GM12878 (cell line): ENCODE measurements around the gene DSC3. TPM values are rescaled to one million over a fixed set of nuclear protein-coding genes. Genes with fewer than 3 reads are reported as not detected.

Experiments used
- ATAC-seq: fragments of 200-7000 bp; cut with Tn5 transposase; 3 replicates; pipeline ENCODE4 v1.9.1; 2020; ENCODE audit warnings: mild to moderate bottlenecking, moderate library complexity
- BruUV-seq: library from RNA; stranded (reverse); fragments of 400-500 nt; replicated peaks from 2 replicates; lab custom pipeline; 2021; lab: Mats Ljungman, UMichigan
- CTCF ChIA-PET: fragments of 300-600 bp; sonication (Branson Sonifier 250); formaldehyde crosslinking; extraction: SDS; loops from one replicate; lab custom pipeline; 2021; ENCODE audit warnings: inconsistent platforms; lab: Yijun Ruan, JAX
- POLR2A ChIA-PET: fragments of 350-600 bp; formaldehyde crosslinking; extraction: SDS; loops from one replicate; lab custom pipeline; 2021; ENCODE audit warnings: inconsistent platforms; lab: Charles Lee
- RAD21 ChIA-PET: fragments of 300-600 bp; sonication (Branson Sonifier 250); formaldehyde crosslinking; loops from one replicate; lab custom pipeline; 2023; ENCODE audit warnings: antibody characterized with exemption; ENCODE audit not compliant: unreplicated experiment; lab: Charles Lee
- SMC1A ChIA-PET: fragments of 300-600 bp; sonication (Branson Sonifier 250); formaldehyde crosslinking; loops from one replicate; lab custom pipeline; 2023; ENCODE audit not compliant: unreplicated experiment, uncharacterized antibody; lab: Charles Lee
- DNase-seq: peaks from one replicate; pipeline ENCODE4 v3.0.0-alpha.2; 2011; ENCODE audit warnings: low read depth, low spot score
- FAIRE-seq: peaks from 3 replicates; lab custom pipeline; 2011; peaks lifted over from hg19 to GRCh38; lab: Jason Lieb, UNC
- H2AFZ ChIP-seq: 2 replicates; pipeline ENCODE4 v1.6.0; 2011; ENCODE audit warnings: low read depth, low read length, control low read depth; ENCODE audit not compliant: control insufficient read depth
- H3K27ac ChIP-seq: 2 replicates; pipeline ENCODE4 v1.5.1; 2011; ENCODE audit warnings: control low read depth; ENCODE audit not compliant: control insufficient read depth, insufficient read depth
- H3K27me3 ChIP-seq, 2 experiments: replicated peaks in 1 of 2; 2 replicates each; pipeline versions ENCODE4 v1.6.0 to v1.6.1; 2011; ENCODE audit warnings: low read length in 1 of 2; ENCODE audit not compliant: control insufficient read depth in 2 of 2, insufficient read depth in 2 of 2
- H3K36me3 ChIP-seq, 2 experiments: 2 replicates each; pipeline ENCODE4 v1.5.1; 2011; ENCODE audit warnings: low read length in 1 of 2; ENCODE audit not compliant: control insufficient read depth in 2 of 2, insufficient read depth in 2 of 2
- H3K4me1 ChIP-seq: 2 replicates; pipeline ENCODE4 v1.6.1; 2011; ENCODE audit warnings: mild to moderate bottlenecking, low read length, moderate library complexity, mixed read lengths; ENCODE audit not compliant: control insufficient read depth, insufficient read depth
- H3K4me2 ChIP-seq: 2 replicates; pipeline ENCODE4 v1.6.0; 2011; ENCODE audit warnings: control low read depth; ENCODE audit not compliant: control insufficient read depth, insufficient read depth
- H3K4me3 ChIP-seq: fragments of 200-600 bp; sonication (generic); 2 replicates; pipeline ENCODE4 v1.5.1; 2016
- H3K79me2 ChIP-seq: 2 replicates; pipeline ENCODE4 v1.6.0; 2011; ENCODE audit warnings: low read length; ENCODE audit not compliant: control insufficient read depth, insufficient read depth
- H3K9ac ChIP-seq: 2 replicates; pipeline ENCODE4 v1.8.0; 2011; ENCODE audit warnings: low read length, control low read depth, mixed read lengths; ENCODE audit not compliant: control insufficient read depth, insufficient read depth
- H3K9me3 ChIP-seq: replicated peaks from 3 replicates; pipeline ENCODE4 v1.5.1; 2011; ENCODE audit warnings: mild to moderate bottlenecking, low read length; ENCODE audit not compliant: control insufficient read depth, insufficient read depth
- H4K20me1 ChIP-seq: 2 replicates; pipeline ENCODE4 v1.6.0; 2011; ENCODE audit not compliant: control insufficient read depth, insufficient read depth
- BCL3 ChIP-seq: IDR thresholded peaks from 2 replicates; pipeline ENCODE4 v1.6.1; 2011; ENCODE audit warnings: borderline replicate concordance, low read depth, mild to moderate bottlenecking, moderate library complexity, low read length; ENCODE audit not compliant: insufficient read depth, poor library complexity, severe bottlenecking
- BHLHE40 ChIP-seq, 2 experiments: fragments of 450-650 bp in 1 of 2; IDR thresholded peaks; 2 replicates each; pipeline ENCODE4 v1.6.1; 2011 to 2017; ENCODE audit warnings: low read depth in 2 of 2, borderline replicate concordance in 1 of 2, improper control_type of control experiment in 1 of 2, low read length in 1 of 2, mild to moderate bottlenecking in 1 of 2
- CHD1 ChIP-seq: IDR thresholded peaks from 2 replicates; pipeline ENCODE4 v1.6.1; 2012; ENCODE audit warnings: low read depth, low read length, improper control_type of control experiment
- EGR1 ChIP-seq, 2 experiments: IDR thresholded peaks; 1 replicate in 1 of 2; 2 replicates in 1 of 2; pipeline ENCODE4 v1.6.1; 2011 to 2012; ENCODE audit warnings: low read depth in 2 of 2, low read length in 2 of 2, borderline replicate concordance in 1 of 2, mild to moderate bottlenecking in 1 of 2, moderate library complexity in 1 of 2
- FOXK2 ChIP-seq: fragments of 450-650 bp; IDR thresholded peaks from 2 replicates; pipeline ENCODE4 v1.6.1; 2017; ENCODE audit warnings: mild to moderate bottlenecking, moderate library complexity
- IKZF2 ChIP-seq, 2 experiments: fragments of 450-650 bp; IDR thresholded peaks; 2 replicates each; pipeline ENCODE4 v1.6.1; 2017; ENCODE audit warnings: mild to moderate bottlenecking in 2 of 2, moderate library complexity in 2 of 2
- JUNB ChIP-seq: IDR thresholded peaks from 2 replicates; pipeline ENCODE4 v1.6.1; 2016; ENCODE audit warnings: antibody characterized with exemption, mild to moderate bottlenecking
- KDM1A ChIP-seq: fragments of 200-600 bp; sonication (generic); IDR thresholded peaks from 2 replicates; pipeline ENCODE4 v1.6.1; 2016; ENCODE audit warnings: borderline replicate concordance
- MEF2A ChIP-seq: IDR thresholded peaks from 2 replicates; pipeline ENCODE4 v1.6.1; 2011; ENCODE audit warnings: low read depth, mild to moderate bottlenecking, low read length, moderate library complexity; ENCODE audit not compliant: insufficient read depth
- MTA2 ChIP-seq: fragments of 450-650 bp; IDR thresholded peaks from 2 replicates; pipeline ENCODE4 v1.6.1; 2016; ENCODE audit warnings: low read depth, mild to moderate bottlenecking, moderate library complexity
- MXI1 ChIP-seq: fragments of 150-350 bp; IDR thresholded peaks from 2 replicates; pipeline ENCODE4 v1.6.1; 2011; ENCODE audit warnings: low read depth, mild to moderate bottlenecking, inconsistent platforms, low read length, improper control_type of control experiment
- NR2F1 ChIP-seq: fragments of 450-650 bp; conservative IDR thresholded peaks from 2 replicates; pipeline ENCODE4 v1.6.1; 2017; ENCODE audit warnings: mild to moderate bottlenecking
- PAX5 ChIP-seq: IDR thresholded peaks from 2 replicates; pipeline ENCODE4 v1.6.1; 2011; ENCODE audit warnings: low read depth, low read length, borderline replicate concordance
- PML ChIP-seq: IDR thresholded peaks from 2 replicates; pipeline ENCODE4 v1.6.1; 2012; ENCODE audit warnings: low read length, inconsistent platforms
- POLR2A ChIP-seq: IDR thresholded peaks from 2 replicates; pipeline ENCODE4 v1.6.1; 2011; ENCODE audit warnings: low read depth, mild to moderate bottlenecking, low read length
- RAD51 ChIP-seq: fragments of 450-650 bp; IDR thresholded peaks from 2 replicates; pipeline ENCODE4 v1.6.1; 2016; ENCODE audit warnings: moderate library complexity, mild to moderate bottlenecking, inconsistent platforms
- SUZ12 ChIP-seq: fragments of 200-600 bp; sonication (generic); IDR thresholded peaks from one replicate; pipeline ENCODE4 v1.6.1; 2018; ENCODE audit warnings: antibody characterized with exemption, mild to moderate bottlenecking; ENCODE audit not compliant: unreplicated experiment
- ZNF207 ChIP-seq: fragments of 450-650 bp; IDR thresholded peaks from 2 replicates; pipeline ENCODE4 v1.6.1; 2014; ENCODE audit warnings: antibody characterized with exemption, mild to moderate bottlenecking, borderline replicate concordance
- WGBS: methylation state at CpG from one replicate; pipeline ENCODE4 v1.1.6; 2016; ENCODE audit warnings: low lambda C conversion rate; ENCODE audit not compliant: insufficient replicate concordance, insufficient coverage; ENCODE audit errors: missing lambda C conversion rate; 5-methylcytosine and 5-hydroxymethylcytosine counted together
- in situ Hi-C: fragments of 300-500 bp; cut with MboI; formaldehyde crosslinking; loops from 9 replicates; pipeline ENCODE4 v1.14.3; 2018; ENCODE audit warnings: mixed read lengths
- intact Hi-C: fragments of 100-400 bp; cut with micrococcal nuclease; formaldehyde crosslinking; loops from one replicate; pipeline ENCODE4 v1.14.2; 2022; ENCODE audit not compliant: unreplicated experiment
- polyA plus RNA-seq, 11 experiments: library from polyadenylated mRNA; depleted of rRNA in 4 of 11; unstranded in 6 of 11; stranded (reverse) in 5 of 11; fragments of >200 nt; fragmentation: Nextera tagmentation in 4 of 11; fragmentation: Illumina TruSeq in 1 of 11; extraction: Ambion mirVana in 4 of 11; extraction: Trizol in 1 of 11; gene quantifications; 1 replicate in 1 of 11; 2 replicates in 10 of 11; pipeline versions ENCODE4 v1.2.1 to v1.2.3, GENCODE V29; 2011 to 2016; ENCODE audit warnings: inconsistent platforms in 2 of 11, missing spikeins in 2 of 11, low read depth in 1 of 11
- total RNA-seq, 4 experiments: library from RNA; depleted of rRNA in 3 of 4; stranded (reverse); fragments of >200 nt in 3 of 4; fragmentation: Illumina TruSeq in 1 of 4; extraction: Trizol in 1 of 4; gene quantifications; 2 replicates each; pipeline versions ENCODE4 v1.2.1 to v1.2.3, GENCODE V29; 2013 to 2021
- TF ChIP-seq, protein P1 (sequence below): fragments of 450-650 bp; IDR thresholded peaks from 2 replicates; pipeline ENCODE4 v1.6.1; 2017; ENCODE audit warnings: borderline replicate concordance
- TF ChIP-seq, protein P2 (sequence below): fragments of 450-650 bp; conservative IDR thresholded peaks from 2 replicates; pipeline ENCODE4 v1.6.1; 2017; ENCODE audit warnings: mild to moderate bottlenecking, moderate library complexity

DSC3 gene
- total and polyA plus RNA-seq, 10 of the 15 experiments (the other 5 are each of a cell fraction or from before 2014, with no cell fraction given): 0.01 to 2.9 (median 1.6) TPM

GRCh38 chr18:31034541-31034940 is 8.0 kb downstream of the DSC3 start (continued):
- TF ChIP-seq MTA2 (no peak), JUNB (no peak), CHD1 (no peak)
- TF ChIP-seq, all 136 proteins: peak for 0

- ChIA-PET SMC1A (no interaction called here), POLR2A (no interaction called here), CTCF (no interaction called here), RAD21 (no interaction called here)
- no peaks in the 10 kb centered on the region for H3K36me3 ChIP-seq
- H3K4me2 ChIP-seq: no peak overlapping the region; the same call in 1 of the 2 replicates
- in situ Hi-C loops: no loop called here
- FAIRE-seq (no peak), DNase-seq (no peak), ATAC-seq (no peak)
- no peak overlapping the region for H3K4me3 ChIP-seq
- no peaks in the 10 kb centered on the region for H3K4me1 ChIP-seq
- whole genome bisulfite sequencing: 41% methylated on average over 4 of the region's 4 CpGs
- H3K27ac ChIP-seq: no peak overlapping the region
- H3K79me2 ChIP-seq: no peaks in the 10 kb centered on the region
- no peaks in the 10 kb centered on the region for H3K27me3 ChIP-seq
- H4K20me1 ChIP-seq: no peaks in the 10 kb centered on the region
- H3K9me3 ChIP-seq: no peaks in the 10 kb centered on the region
- no peak overlapping the region for H3K9ac ChIP-seq
- intact Hi-C loops: no loop called here
- no peak overlapping the region for H2AFZ ChIP-seq
- BruUV-seq: no TSS peak
- no peak for TF ChIP-seq RAD51
- no peak for TF ChIP-seq IKZF2 (IDR thresholded peaks at IDR 0.05)
- TF ChIP-seq, protein P1, sequence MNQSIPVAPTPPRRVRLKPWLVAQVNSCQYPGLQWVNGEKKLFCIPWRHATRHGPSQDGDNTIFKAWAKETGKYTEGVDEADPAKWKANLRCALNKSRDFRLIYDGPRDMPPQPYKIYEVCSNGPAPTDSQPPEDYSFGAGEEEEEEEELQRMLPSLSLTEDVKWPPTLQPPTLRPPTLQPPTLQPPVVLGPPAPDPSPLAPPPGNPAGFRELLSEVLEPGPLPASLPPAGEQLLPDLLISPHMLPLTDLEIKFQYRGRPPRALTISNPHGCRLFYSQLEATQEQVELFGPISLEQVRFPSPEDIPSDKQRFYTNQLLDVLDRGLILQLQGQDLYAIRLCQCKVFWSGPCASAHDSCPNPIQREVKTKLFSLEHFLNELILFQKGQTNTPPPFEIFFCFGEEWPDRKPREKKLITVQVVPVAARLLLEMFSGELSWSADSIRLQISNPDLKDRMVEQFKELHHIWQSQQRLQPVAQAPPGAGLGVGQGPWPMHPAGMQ: no peak
- TF ChIP-seq PAX5: no peak
- no peak for TF ChIP-seq BHLHE40 (IDR thresholded peaks at IDR 0.05; ENCODE audit: borderline replicate concordance in 1 of 2, low read depth in 2 of 2, low read length in 1 of 2)
- no peak for TF ChIP-seq MEF2A
- no peak for TF ChIP-seq KDM1A
- no peak for TF ChIP-seq BCL3
- no peak for TF ChIP-seq POLR2A
- TF ChIP-seq EGR1 (IDR thresholded peaks at IDR 0.05; ENCODE audit: borderline replicate concordance in 1 of 2, low read depth in 2 of 2, low read length in 2 of 2): no peak
- TF ChIP-seq, protein P2, sequence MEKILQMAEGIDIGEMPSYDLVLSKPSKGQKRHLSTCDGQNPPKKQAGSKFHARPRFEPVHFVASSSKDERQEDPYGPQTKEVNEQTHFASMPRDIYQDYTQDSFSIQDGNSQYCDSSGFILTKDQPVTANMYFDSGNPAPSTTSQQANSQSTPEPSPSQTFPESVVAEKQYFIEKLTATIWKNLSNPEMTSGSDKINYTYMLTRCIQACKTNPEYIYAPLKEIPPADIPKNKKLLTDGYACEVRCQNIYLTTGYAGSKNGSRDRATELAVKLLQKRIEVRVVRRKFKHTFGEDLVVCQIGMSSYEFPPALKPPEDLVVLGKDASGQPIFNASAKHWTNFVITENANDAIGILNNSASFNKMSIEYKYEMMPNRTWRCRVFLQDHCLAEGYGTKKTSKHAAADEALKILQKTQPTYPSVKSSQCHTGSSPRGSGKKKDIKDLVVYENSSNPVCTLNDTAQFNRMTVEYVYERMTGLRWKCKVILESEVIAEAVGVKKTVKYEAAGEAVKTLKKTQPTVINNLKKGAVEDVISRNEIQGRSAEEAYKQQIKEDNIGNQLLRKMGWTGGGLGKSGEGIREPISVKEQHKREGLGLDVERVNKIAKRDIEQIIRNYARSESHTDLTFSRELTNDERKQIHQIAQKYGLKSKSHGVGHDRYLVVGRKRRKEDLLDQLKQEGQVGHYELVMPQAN: no peak
- no peak for TF ChIP-seq NR2F1
- TF ChIP-seq FOXK2: no peak
- TF ChIP-seq MXI1: no peak
- TF ChIP-seq PML: no peak
- TF ChIP-seq SUZ12: no peak
- no peak for TF ChIP-seq ZNF207
Measured at GRCh38 chr18:31030574-31031278, 11.8 kb downstream of the DSC3 start.
